ENCODE data around the gene BLVRA.
"Not testable (repeated sequence)": the region's sequence is repeated elsewhere in the genome, so short reads cannot be mapped to it uniquely, and the experiment has no call there.

The BLVRA gene

DNA sequence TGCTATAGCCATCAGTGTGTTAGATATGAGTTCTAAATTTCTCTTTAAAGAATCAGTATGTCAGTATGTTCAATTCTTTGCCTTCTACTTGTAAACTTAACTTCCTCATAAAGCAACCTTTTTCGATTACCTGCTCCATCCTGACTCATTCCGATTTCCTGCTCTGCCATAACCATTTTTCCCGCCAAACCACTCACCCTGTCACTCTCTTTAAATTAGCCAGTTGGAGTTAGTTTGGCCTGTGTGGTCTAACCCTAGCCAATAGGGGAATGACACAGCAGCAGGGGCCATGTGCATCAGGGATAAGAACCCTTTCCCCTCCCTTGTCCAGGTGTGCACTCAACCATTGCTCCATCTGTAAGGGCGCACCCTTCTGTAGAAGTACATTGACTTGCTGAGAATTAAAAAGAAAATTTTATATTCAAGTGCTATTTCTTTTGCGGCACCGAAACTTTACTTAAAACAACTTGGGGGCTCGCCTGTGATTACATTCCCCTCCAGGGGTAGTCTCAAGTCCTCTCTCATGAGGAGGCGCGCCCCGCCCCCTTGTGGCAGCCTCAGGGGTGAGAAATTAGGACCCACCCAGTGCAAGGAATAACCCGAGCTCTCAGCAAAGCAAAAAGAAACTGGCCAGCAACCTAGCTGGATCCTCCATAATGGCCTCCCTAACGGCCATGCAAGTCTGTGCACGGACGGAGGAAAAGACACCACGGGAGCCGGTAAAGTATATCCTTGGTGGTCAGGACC lies 51.9 kb downstream of the BLVRA start:
- peak; percentile 28 to 35 for DNase-seq (ENCODE audit: low read depth in 2 of 2)

DNA sequence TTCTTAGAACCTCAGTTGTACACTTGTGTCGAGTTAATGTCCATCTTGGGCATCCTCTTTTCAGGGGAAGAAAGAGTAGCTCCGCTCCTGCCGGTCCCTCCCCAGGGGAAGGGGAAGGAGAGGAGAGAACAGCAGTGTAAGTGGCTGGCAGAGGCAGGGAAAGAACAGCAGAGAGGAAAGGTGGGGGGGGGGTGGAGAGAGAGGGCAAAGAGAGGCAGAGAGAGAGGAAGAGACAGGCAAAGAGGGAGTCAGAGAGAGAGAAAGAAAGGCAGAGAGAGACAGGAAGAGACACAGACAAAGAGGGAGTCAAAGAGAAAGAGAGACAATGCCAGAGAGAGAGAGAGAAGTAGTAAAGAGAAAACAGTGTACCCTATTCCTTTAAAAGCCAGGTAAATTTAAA lies 56.9 kb downstream of the BLVRA start:
- DNase-seq (ENCODE audit: low read depth in 2 of 2), result no peak

DNA sequence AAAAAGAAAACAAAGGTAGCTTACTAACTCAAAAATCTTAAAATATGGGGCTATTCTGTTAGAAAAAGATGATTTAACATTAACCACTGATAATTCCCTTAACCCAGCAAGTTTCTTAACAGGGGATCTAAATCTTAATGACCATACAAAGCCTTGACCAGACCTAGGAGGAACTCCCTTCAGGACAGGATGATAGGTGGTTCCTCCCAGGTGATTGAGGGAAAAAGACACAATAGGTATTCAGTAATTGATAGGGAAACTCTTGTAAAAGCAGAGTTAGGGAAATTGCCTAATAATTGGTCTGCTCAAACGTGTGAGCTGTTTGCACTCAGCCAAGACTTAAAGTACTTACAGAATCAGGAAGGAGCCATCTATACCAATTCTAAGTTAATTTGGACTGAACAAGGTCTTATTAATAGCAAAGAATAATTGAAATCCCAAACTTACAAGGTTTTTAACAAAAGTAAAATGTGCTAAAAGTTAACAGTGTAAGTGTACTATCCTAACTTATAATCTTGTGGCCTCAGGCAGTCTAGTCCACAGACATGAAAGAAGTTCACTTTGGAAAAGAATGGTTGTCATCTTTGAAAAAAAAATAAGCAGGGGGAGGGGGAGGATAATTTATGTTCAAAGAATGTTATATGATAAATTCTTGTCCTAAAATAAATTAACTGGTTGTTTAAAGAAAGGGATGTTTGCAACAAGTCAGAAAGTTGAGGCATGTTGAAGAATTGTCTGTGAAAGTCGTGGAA lies 57.7 kb downstream of the BLVRA start:
- DNase-seq (ENCODE audit: low read depth in 2 of 2), result not testable (repeated sequence)

DNA sequence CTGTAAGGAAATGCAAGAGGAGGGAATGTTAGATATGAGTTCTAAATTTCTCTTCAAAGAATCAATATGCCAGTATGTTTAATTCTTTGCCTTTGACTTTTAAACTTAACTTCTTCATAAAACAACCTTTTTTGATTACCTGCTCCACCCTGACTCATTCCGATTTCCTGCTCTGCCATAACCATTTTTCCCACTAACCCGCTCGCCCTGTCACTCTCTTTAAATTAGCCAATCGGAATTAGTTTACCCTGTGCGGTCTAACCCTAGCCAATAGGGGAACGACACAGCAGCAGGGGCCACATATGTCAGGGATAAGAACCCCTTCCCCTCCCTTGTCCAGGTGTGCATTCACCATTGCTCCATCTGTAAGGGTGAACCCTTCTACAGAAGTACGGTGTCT lies 64.9 kb downstream of the BLVRA start:
- not testable (repeated sequence) for DNase-seq (ENCODE audit: low read depth in 2 of 2)

DNA sequence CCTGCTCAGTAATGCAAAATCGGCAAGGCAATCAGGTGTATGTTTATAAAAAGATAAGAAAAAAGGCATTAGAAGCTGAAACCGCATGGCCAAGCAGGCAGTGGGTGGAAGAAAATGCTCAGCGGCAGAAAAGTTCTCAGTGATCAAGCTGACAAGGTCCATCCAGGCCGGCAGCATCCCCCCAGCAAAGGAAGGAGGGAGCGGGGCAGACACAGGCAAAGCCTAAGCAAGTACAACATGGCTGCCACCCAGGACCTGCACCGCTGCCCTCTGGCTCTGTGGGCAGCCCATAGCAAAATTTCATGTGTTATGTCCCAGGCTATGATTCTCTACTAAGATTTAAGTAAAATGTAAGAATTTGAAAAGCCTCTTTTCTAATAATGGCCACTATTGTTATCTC lies 65.5 kb downstream of the BLVRA start:
- no peak for DNase-seq (ENCODE audit: low read depth in 2 of 2)

DNA sequence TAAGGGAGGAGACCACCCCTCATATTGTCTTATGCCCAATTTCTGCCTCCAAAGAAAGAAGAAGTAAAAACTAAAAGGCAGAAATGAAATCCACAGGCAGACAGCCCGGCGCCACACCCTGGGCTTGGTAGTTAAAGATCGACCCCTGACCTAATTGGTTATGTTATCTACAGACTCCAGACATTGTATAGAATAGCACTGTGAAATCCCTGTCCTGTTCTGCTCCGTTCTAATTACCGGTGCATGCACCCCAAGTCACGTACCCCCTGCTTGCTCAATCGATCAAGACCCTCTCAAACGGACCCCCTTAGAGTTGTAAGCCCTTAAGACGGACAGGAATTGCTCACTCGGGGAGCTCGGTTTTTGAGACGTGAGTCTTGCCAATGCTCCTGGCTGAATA lies 66.0 kb downstream of the BLVRA start:
- not testable (repeated sequence) for DNase-seq (ENCODE audit: low read depth in 2 of 2)

DNA sequence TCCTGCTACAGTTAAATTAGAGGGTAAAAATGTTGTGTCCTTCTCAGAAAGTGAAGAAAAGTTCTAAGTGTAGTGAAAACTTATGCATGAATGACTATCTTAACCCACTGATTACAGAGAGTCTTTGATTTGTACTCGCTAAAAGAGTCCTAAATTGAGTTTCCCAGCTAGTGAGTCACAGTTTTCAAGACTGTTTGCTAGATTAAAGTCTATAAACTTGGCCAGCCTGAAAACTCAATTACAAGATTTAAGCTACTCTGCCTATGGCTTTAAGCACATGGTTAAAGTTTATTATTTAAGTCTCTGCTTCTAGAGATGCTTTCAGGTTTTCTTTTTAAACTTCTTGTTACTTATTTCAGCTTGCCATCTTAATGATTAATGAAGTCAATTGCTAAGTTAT lies 66.5 kb downstream of the BLVRA start:
- no peak for DNase-seq (ENCODE audit: low read depth in 2 of 2)

DNA sequence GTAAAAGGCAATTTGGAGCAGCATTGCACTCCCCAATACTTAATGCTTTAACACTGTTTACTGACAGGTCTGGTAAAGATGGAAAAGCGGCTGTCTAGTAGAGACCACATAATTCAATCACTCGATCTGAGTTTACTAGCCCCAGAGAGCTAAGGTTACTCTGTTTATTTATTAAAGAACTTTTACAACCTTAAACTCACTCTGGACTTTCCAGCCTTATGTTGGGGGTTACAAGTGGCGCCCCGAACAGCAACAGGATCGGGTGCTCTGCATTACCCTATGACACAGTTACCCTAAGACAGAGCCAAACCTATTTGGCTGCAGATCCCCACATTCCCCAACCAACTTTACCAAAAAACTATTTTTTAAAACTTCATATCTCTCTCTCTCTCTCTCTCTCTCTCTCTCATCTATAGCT lies 66.9 kb downstream of the BLVRA start:
- DNase-seq (ENCODE audit: low read depth in 2 of 2), result no peak

DNA sequence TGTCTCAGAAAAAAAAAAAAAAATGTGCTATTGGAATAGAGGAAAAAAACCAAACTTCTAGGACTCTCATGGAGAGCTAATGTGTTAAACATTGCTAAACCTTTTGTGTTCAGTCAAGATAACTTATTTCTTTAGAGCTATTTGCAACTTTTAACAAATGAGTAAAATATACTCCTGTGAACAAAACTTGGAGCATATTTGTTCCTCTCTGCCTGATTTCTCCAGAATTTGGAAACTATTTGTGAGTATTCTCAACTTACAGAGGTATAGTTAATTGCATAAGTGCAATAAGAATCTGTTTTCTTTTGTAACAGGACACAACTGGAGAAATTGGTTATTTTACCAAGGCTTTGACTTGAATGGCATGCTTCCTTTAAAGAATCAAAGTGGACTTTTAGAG lies 72.4 kb downstream of the BLVRA start:
- not testable (repeated sequence) for DNase-seq (ENCODE audit: low read depth in 2 of 2)

DNA sequence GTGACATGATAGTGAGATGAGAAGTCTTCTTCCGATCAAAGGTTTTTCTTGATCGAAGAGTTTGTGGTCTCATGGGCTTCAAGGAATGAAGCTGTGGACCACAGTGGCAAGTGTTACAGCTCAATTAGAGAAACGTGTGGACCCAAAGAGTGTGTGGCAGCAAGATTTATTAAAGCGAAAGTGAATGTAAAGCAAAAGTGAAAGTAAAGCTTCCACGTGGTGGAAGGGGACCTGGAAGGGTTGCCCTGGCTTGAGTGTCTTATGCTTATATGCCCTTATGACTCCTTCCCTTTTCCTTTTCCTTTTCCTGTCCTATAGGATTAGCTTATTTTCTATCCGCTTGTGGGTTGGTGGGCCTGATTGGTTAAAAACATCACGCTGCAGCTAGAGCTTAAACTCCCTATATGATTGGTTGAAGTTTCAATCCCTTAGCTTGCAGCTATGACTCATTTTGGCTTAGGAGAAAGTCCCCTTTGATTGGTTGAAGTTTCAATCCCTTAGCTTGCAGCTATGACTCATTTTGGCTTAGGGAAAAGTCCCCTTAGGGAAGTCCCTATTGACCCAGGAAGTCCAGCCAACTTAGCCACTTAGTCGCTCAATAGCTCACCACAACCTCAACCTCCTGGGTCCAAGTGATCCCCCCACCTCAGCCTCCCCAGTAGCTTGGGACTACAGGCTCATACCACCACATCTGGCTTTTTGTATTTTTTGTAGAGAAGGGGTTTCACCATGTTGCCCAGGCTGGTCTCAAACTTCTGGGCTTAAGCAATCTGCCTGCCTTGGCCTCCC lies 76.2 kb downstream of the BLVRA start:
- DNase-seq (ENCODE audit: low read depth in 2 of 2), result peak in 1 of 2 donors; percentile 33

DNA sequence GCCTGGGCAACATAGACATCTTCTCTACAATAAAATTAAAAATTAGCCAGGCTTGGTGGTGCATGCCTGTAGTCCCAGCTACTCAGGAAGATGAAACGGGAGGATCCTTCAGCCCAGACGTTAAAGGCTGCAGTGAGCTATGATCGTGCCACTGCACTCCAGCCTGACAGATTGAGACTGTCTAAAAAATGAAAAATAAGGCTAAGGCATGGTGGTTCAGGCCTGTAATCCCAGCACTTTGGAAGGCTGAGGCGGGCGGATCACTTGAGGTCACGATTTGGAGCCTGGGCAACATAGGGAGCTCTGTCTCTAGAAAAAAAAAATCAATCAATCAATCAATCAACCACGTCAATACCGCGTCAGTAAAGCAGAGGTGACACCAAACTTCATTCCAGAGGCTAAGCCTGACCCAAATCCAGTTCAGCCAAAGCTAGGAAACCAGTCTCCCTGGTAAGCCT lies 79.8 kb downstream of the BLVRA start:
- no peak for DNase-seq (ENCODE audit: low read depth in 2 of 2)

DNA sequence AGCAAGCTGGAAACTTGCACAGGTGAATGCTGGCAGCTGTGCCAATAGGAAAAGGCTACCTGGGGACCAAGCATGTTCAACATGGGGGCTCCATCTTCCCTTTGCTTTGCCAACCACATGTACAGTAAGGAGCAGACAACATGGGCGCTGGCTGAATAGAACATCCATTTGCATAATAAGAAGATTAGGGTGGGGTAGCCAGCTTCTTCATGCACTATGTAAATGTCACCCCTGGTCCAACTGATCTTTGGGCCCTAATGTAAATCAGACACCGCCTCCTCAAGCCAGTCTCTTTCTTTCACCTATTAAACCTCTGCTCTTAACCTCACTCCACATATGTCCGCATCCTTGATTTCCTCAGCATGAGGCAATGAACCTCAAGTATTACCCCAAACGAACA lies 84.8 kb downstream of the BLVRA start:
- DNase-seq (ENCODE audit: low read depth in 2 of 2), result no peak

DNA sequence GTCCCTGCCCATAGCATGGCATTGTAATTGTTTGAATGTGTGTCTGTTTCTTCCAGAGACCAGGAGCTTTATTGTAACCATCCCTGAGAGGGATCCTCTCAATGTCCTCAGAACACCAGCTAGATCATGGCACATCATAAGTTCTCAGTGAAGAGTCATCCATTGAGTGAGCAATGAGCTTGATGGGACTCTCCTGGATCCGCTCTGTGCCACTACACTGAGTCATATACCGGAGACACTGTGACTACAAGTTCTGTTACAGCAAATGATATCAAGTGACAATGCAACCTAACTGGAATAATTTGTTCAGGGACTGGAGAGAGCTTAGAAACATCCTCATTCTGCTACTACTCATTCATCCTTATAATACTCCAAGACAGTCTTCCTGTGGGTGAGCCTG lies 85.8 kb downstream of the BLVRA start:
- DNase-seq (ENCODE audit: low read depth in 2 of 2), result no peak

DNA sequence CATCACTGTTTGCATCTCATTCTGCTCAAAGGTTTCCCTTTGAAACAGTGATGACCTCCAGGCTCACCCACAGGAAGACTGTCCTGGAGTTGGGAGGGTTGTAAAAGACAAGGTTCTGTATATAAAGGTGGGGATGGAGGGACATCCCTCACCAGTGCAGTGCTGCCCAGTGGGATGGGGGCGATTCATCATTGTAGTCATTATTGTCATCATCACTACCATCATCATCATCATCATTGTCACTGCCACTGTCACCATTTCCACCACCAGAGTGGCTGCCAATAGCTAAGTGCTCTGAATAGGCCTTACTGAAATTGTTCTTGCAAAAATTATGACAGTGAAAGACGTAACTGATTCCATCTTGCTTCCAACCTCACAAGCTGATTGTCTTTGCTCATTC lies 86.2 kb downstream of the BLVRA start:
- DNase-seq (ENCODE audit: low read depth in 2 of 2), result no peak

DNA sequence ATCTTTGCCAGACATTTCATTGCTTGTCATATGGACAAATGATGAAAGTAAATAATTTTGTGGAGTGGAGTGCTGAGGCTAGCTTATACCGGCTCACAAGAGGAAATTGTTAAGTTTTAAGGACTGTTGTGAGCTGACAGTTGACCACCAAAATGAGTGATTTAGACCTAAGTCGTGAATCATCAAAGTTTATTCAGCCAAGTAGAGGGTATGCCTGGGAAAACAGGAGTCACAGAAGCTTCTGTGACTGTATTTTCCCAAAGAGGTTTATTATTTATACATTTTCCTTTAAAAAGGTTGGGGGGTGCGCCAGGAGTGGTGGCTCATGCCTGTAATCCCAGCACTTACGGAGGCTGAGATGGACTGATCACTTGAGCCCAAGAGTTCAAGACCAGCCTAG lies 89.0 kb downstream of the BLVRA start:
- DNase-seq (ENCODE audit: low read depth in 2 of 2), result no peak

DNA sequence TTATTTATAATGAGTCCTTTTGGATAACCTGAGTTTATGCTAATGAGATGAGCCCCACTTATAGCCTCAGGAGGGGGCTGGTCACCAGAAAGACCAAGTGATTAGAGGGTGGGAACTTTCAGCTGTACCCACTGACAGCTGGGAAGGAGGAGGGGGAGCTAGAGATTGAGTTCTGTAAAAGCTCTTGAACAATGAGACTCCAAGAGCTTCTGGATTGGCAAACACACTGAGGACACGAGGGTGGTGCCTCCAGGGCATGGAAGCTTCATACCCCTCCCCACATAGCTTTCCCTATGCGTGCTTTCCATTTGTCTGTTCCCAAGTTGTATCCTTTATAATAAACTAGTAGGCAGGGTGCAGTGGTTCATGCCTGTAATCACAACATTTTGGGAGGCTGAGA lies 90.6 kb downstream of the BLVRA start:
- DNase-seq (ENCODE audit: low read depth in 2 of 2), result no peak

DNA sequence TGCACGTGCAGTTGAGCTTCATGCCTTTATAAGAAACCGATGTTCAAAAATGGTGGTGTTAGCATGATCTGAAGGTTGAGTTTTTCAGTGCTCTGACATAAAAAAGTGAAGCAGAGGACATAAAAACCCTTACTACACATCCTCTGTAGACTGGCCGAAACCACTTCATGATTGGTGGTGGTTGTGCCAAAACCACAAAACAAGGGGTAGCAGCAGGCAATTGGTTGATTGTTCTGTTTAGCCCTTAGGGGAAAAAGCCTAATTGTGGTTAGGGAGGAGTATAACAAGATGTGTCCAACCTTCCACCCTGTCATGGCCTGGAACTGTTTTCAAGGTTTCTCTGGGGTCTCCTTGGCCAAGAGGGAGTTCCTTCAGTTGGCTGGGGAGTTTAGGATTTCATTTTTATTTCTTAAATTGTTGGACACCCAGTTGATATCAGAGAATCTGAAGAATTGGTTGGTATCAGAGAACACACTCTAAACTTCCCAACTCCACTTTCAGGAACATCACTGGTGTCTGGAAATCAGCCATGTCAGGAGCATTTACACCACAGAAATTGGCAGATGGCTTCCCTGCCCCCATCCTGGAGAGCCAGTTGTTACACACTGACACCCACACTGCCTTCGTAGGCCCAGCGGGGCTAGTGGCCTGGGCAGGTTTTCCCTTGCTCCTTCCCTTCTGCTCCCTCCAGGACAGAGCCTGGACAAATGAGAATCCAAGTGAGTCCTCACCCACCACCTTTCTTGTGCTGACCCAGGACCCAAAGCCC lies 92.1 kb downstream of the BLVRA start:
- no peak for DNase-seq (ENCODE audit: low read depth in 2 of 2)

DNA sequence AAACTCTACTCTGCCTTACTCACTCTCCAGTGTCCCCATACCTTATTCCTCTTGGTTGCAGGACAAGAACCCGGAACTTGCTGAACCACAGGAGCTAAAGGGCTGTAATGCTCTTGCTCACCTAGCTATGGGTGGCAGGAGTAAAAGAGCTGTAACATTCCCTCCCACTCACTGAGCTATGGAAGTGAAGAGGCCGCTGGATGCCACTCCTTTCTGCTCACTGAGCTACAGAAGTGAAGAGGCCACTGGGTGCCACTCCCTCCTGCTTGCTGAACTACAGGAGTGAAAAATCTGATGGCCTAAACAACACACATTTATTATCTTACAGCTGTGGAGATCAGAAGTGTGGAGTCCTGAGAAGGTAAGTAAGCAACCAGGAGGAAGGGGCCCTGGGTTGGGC lies 93.3 kb downstream of the BLVRA start:
- no peak for DNase-seq (ENCODE audit: low read depth in 2 of 2)

DNA sequence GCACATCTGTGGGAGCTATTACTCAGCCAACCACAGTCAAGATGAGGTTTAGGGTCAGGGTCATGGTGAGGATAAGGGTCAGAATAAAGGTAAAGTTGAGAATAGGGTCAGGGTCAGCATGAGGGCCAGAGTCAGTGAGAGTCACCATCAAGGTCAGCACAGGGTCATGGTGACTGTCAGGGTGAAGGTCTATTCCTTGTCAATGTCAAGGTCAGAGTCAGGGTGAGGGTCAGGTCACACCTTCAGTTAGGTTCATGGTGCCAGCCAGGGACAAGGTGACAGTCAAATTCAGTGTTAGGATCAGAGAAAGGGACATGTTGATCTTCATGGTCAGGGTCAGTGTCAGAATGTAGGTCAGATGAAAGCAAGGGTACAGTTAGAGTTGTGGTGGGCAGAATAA lies 96.7 kb downstream of the BLVRA start:
- DNase-seq (ENCODE audit: low read depth in 2 of 2), result no peak

DNA sequence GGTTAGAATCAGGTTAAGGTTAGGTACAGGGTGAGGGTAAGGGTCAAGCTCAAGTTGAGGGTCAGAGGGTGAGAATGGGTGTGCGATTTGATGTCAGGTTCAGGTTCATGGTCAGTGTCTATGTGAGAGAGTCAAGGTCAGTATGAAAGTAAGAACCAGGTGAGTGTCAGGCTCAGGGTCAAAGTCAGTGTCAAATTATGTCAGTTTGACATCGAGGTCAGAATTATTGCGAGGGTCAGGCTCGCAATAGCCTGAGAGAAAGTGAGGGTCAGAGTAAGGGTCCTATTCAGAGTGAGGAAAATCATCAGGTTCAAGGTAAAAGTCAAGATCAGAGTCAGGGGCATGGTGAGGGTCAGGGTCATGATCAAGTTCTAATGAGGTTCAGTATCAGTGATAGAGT lies 97.8 kb downstream of the BLVRA start:
- DNase-seq (ENCODE audit: low read depth in 2 of 2), result no peak
